ENCODE measurements around the gene LRRC66. TPM values are rescaled to one million over a fixed set of nuclear protein-coding genes. Genes with fewer than 3 reads are reported as not detected.
A peak's percentile ranks its signal among the peaks of the same experiment; 100 is the strongest.

Gene LRRC66
- total and polyA plus RNA-seq, 3 experiments from 2014 or later, result 0.07 to 0.09 TPM; not detected in 1

DNA sequence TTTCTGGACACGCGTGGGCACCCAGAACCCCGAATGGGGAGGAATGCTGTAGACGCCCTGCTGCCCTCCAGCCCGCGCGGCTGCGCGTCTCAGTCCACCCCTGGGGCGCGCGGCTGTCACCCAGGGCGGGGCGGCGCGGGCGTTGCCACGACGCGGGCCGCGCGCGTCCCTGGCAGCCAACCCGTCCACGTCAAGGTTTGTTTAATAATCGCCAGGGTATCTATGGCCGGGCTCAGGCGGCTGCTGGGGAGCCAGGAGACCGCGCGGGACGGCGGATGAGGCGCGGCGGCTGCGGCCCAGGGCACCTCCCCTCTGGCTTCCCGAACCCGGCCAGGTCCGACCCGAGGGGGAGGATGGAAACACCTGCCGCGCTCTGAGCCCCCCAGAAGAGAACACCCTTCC lies 31.1 kb upstream of the LRRC66 start, which contains the start of gene SPATA18:
Gene SPATA18, plus strand, starts transcription at position 92 of the 402 bp plus-strand sequence. CDS start 401 bp downstream, outside the sequence.
- H3K4me1 ChIP-seq (ENCODE audit: insufficient read depth, low read length), result no peaks in the 10 kb centered on the region
- Mint-ChIP-seq H3K27ac (no peak within 1 kb of the TSS), H3K9me3 (no peaks in the 10 kb centered on the region), H3K4me3 (peak within 1 kb of the TSS; percentile 54 to 87 (median 66)), H3K4me1 (peaks cover 17 to 19% (median 17%) of the 10 kb centered on the region in 3 donors), H3K27me3 (peaks cover 41 to 80% of the 10 kb centered on the region in 2 donors), H3K36me3 (peaks cover 0 to 2% (median 0%) of the 10 kb centered on the region in 3 donors)
- H3K9me3 ChIP-seq (ENCODE audit: low read length), result no peaks in the 10 kb centered on the region
- peaks cover 12% of the 10 kb centered on the region for H3K27me3 ChIP-seq (ENCODE audit: insufficient read depth, low read length, poor library complexity, severe bottlenecking)
- ChIA-PET POLR2A (no interaction called here), CTCF (interaction anchor here (1.3 kb wide), 1 partner anchor 10 kb away, joined by 3 read pairs; no protein-coding TSS in a partner anchor)
- H3K4me3 ChIP-seq (ENCODE audit: low read length), result no peak within 1 kb of the TSS
- H3K27ac ChIP-seq (ENCODE audit: low read depth, low read length), result no peak within 1 kb of the TSS
- DNase-seq, result no peak
- no peaks in the 10 kb centered on the region for H3K36me3 ChIP-seq (ENCODE audit: insufficient read depth, low read length)

DNA sequence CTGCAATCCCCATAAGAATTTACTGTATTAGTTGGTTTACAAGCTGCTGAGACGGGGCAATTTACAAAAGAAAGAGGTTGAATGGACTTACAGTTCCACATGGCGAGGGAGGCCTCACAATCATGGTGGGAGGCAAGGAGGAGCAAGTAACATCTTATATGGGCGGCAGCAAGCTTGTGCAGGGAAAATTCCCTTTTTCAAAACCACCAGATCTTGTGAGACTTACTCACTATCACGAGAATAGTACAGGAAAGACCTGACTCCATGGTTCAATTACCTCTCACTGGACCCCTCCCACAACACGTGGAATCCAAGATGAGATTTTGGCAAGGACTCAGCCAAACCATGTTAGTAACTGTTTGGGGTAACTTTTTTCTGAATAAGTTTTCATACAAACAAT lies 29.1 kb upstream of the LRRC66 start:
- Mint-ChIP-seq H3K27me3 (peaks cover 44 to 78% of the 10 kb centered on the region in 2 donors), H3K27ac (no peak overlapping the region), H3K9me3 (no peaks in the 10 kb centered on the region), H3K4me1 (peaks cover 17 to 19% (median 17%) of the 10 kb centered on the region in 3 donors), H3K4me3 (no peak overlapping the region), H3K36me3 (peaks cover 0 to 2% (median 0%) of the 10 kb centered on the region in 3 donors)
- Histone ChIP-seq H3K27me3 (ENCODE audit: insufficient read depth, low read length, poor library complexity, severe bottlenecking) (peaks cover 12% of the 10 kb centered on the region), H3K36me3 (ENCODE audit: insufficient read depth, low read length) (no peaks in the 10 kb centered on the region), H3K9me3 (ENCODE audit: low read length) (no peaks in the 10 kb centered on the region), H3K4me1 (ENCODE audit: insufficient read depth, low read length) (no peaks in the 10 kb centered on the region), H3K4me3 (ENCODE audit: low read length) (no peak overlapping the region), H3K27ac (ENCODE audit: low read depth, low read length) (no peak overlapping the region)
- POLR2A ChIA-PET, result no interaction called here
- DNase-seq, result no peak
- CTCF ChIA-PET, result no interaction called here

DNA sequence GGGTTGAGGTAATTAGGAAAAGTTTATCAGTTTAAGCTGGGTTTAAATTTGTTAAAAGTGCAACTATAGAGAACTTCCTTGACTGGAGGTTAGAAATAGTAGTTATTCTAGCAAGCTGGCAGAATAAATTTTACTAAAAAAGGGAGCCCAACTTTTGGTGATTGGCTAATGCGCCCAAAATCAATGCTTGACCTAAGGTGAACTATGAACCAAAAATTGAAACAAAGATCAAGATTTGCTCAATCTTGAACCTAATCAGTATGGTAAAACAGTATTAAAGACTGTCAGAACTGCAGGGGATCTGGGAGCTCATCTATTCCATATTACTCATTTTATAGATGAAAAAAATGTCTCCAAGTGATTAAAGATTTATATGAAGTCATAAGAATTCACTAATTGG lies 24.9 kb upstream of the LRRC66 start:
- Mint-ChIP-seq H3K27ac (no peak overlapping the region), H3K9me3 (no peaks in the 10 kb centered on the region), H3K27me3 (peaks cover 24 to 59% of the 10 kb centered on the region in 2 donors), H3K36me3 (peaks cover 0 to 2% (median 0%) of the 10 kb centered on the region in 3 donors), H3K4me1 (no peaks in the 10 kb centered on the region), H3K4me3 (no peak overlapping the region)
- Histone ChIP-seq H3K27ac (ENCODE audit: low read depth, low read length) (no peak overlapping the region), H3K4me3 (ENCODE audit: low read length) (no peak overlapping the region), H3K9me3 (ENCODE audit: low read length) (no peaks in the 10 kb centered on the region), H3K27me3 (ENCODE audit: insufficient read depth, low read length, poor library complexity, severe bottlenecking) (peaks cover 7% of the 10 kb centered on the region), H3K4me1 (ENCODE audit: insufficient read depth, low read length) (no peaks in the 10 kb centered on the region), H3K36me3 (ENCODE audit: insufficient read depth, low read length) (no peaks in the 10 kb centered on the region)
- no peak for DNase-seq
- ChIA-PET CTCF (no interaction called here), POLR2A (no interaction called here)

DNA sequence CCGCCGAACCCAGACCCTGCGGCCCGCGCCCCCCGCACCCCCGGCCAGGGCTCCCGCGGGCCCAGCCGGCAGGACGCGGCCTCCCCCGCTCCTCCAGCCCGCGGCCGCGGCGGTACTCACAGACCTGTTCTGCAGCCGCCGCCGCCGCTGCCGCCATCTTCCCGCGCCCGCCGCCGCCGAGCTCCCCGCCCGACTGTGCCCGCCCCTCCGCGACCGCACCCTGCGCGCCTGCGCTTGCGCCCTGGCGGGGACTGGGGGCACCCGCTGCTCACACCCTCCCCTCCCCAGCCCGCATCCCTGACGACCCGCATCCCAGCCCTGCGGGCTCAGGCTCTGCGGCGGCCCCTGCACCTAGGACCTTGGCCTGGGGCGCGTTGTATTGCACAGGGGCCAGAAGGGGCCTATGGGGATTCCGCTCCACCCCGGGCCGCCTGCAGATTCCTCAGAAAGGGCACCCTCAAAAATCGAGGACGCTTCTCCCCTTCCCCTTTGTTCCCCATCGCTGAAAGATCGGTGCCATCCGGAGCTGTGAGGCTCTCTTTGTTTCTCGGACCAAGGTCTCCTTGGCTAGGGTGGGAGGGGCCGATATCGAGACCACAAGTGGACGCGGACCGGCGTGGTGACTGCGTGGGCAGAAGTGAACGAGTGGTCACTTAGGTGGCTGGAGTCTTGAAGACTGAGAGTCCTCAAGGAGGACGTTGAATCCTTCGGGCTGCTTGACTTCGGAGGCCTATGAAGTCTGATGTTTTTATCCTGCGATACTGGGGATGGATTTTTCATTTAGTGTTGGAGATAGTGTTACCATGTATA lies 18.1 kb upstream of the LRRC66 start, which contains the start of gene SGCB:
Gene SGCB, minus strand, starts transcription at position 197 of the 810 bp plus-strand sequence. Its CDS starts 40 bp downstream, at position 157.
- H3K4me3 Mint-ChIP-seq, result peak within 1 kb of the TSS; percentile 80 to 98 (median 88)
- no peaks in the 10 kb centered on the region for H3K9me3 ChIP-seq (ENCODE audit: low read length)
- peaks cover 3 to 10% of the 10 kb centered on the region in 2 donors for H3K27me3 Mint-ChIP-seq
- H3K4me1 ChIP-seq (ENCODE audit: insufficient read depth, low read length), result peaks cover 9% of the 10 kb centered on the region
- ChIA-PET CTCF (interaction anchor here (1.9 to 2.1 kb wide), 2 partner anchors 12 to 207 kb away, joined by 7 to 8 read pairs; no protein-coding TSS in a partner anchor), POLR2A (interaction anchor here (0.7 to 1.5 kb wide), 2 partner anchors 194 to 195 kb away, joined by 3 to 5 read pairs; partner anchors contain the start of gene DCUN1D4)
- no peaks in the 10 kb centered on the region for H3K27me3 ChIP-seq (ENCODE audit: insufficient read depth, low read length, poor library complexity, severe bottlenecking)
- H3K9me3 Mint-ChIP-seq, result no peaks in the 10 kb centered on the region
- no peak within 1 kb of the TSS for H3K27ac ChIP-seq (ENCODE audit: low read depth, low read length)
- no peaks in the 10 kb centered on the region for H3K36me3 ChIP-seq (ENCODE audit: insufficient read depth, low read length)
- H3K4me1 Mint-ChIP-seq, result peaks cover 26 to 39% (median 31%) of the 10 kb centered on the region in 3 donors
- peaks cover 0 to 4% (median 0%) of the 10 kb centered on the region in 3 donors for H3K36me3 Mint-ChIP-seq
- H3K4me3 ChIP-seq (ENCODE audit: low read length), result peak within 1 kb of the TSS; percentile 62
- peak; percentile 55 to 80 (median 71) for DNase-seq
- peak within 1 kb of the TSS; percentile 4 to 96 (median 68) for H3K27ac Mint-ChIP-seq

DNA sequence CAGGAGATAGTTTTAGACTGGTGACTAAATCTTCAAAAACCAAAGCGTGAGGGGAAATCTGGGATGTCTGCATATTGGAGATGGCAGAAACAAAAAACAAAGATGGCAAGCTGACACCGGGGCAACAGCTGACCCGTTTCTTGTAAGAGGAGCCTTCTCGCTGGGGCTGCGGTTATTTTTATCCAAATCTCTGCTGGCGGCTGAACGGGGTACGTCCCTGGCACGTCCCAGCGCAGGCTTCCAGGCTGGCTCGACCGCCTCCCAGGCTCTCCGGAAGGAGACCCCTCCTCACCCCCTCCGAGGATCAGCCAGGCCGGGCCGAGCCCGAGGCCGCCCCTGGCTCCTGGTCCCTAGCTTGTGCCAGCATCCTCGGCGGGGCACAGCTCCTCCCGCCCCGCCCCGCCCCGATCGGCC lies 17.5 kb upstream of the LRRC66 start:
- H3K9me3 ChIP-seq (ENCODE audit: low read length), result no peaks in the 10 kb centered on the region
- peaks cover 26 to 39% (median 31%) of the 10 kb centered on the region in 3 donors for H3K4me1 Mint-ChIP-seq
- no peaks in the 10 kb centered on the region for H3K36me3 ChIP-seq (ENCODE audit: insufficient read depth, low read length)
- H3K27ac ChIP-seq (ENCODE audit: low read depth, low read length), result no peak overlapping the region
- H3K4me3 Mint-ChIP-seq, result peak overlapping the region; percentile 80 to 98 (median 87)
- H3K27me3 ChIP-seq (ENCODE audit: insufficient read depth, low read length, poor library complexity, severe bottlenecking), result no peaks in the 10 kb centered on the region
- H3K4me1 ChIP-seq (ENCODE audit: insufficient read depth, low read length), result peaks cover 9% of the 10 kb centered on the region
- DNase-seq, result peak in 2 of 5 donors; percentile 3 to 45
- peak overlapping the region; percentile 62 for H3K4me3 ChIP-seq (ENCODE audit: low read length)
- CTCF ChIA-PET, result interaction anchor here (1.9 to 2.1 kb wide), 2 partner anchors 12 to 206 kb away, joined by 7 to 8 read pairs; no protein-coding TSS in a partner anchor
- H3K36me3 Mint-ChIP-seq, result peaks cover 0 to 4% (median 0%) of the 10 kb centered on the region in 3 donors
- peak overlapping the region in 6 of 8 donors; percentile 41 to 82 (median 65) for H3K27ac Mint-ChIP-seq
- H3K9me3 Mint-ChIP-seq, result no peaks in the 10 kb centered on the region
- peaks cover 3 to 4% of the 10 kb centered on the region in 2 donors for H3K27me3 Mint-ChIP-seq
- POLR2A ChIA-PET, result interaction anchor here (0.7 to 1.5 kb wide), 2 partner anchors 194 to 195 kb away, joined by 3 to 5 read pairs; partner anchors contain the start of gene DCUN1D4

DNA sequence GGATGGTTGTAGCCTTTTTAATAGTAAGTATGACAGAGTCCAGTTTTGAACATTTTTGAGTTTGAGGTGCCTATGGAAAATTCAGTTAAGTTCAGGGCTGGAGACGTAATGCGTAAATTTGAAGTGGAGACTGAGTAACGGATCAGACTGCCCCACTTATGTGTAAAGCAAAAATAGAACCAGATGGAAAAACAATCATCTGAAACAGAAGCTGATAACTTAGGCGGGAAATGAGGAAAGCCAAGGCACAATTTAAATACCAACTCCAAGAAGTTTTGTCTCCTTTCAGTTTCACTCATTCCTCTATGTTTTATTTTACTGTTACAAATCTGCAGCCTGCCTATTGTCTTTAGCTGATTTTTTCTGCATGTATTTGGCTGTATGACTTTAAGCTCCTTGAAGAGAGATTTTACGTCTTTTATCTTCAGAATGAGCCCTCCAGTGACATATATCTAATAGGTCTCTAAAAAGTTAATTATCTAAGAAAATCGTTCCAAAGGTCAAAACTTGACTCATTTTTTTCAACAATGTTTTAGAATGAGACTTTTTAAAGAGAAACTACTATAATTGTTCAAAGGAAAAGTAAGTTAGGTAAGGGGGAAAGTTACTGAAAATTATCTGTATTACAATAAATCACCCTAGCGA lies 16.8 kb upstream of the LRRC66 start:
- Histone ChIP-seq H3K4me1 (ENCODE audit: insufficient read depth, low read length) (peaks cover 9% of the 10 kb centered on the region), H3K4me3 (ENCODE audit: low read length) (peak overlapping the region; percentile 62), H3K36me3 (ENCODE audit: insufficient read depth, low read length) (no peaks in the 10 kb centered on the region), H3K27me3 (ENCODE audit: insufficient read depth, low read length, poor library complexity, severe bottlenecking) (no peaks in the 10 kb centered on the region), H3K9me3 (ENCODE audit: low read length) (no peaks in the 10 kb centered on the region), H3K27ac (ENCODE audit: low read depth, low read length) (no peak overlapping the region)
- peaks cover 0 to 9% (median 0%) of the 10 kb centered on the region in 3 donors for H3K36me3 Mint-ChIP-seq
- peak overlapping the region; percentile 80 to 98 (median 87) for H3K4me3 Mint-ChIP-seq
- ChIA-PET POLR2A (interaction anchor here (0.7 kb wide), 1 partner anchor 1328 kb away, joined by 3 read pairs; no protein-coding TSS in a partner anchor), CTCF (interaction anchor here (1.9 kb wide), 1 partner anchor 205 kb away, joined by 7 read pairs; no protein-coding TSS in a partner anchor)
- H3K27ac Mint-ChIP-seq, result peak overlapping the region in 6 of 8 donors; percentile 39 to 82 (median 65)
- peaks cover 0 to 3% of the 10 kb centered on the region in 2 donors for H3K27me3 Mint-ChIP-seq
- H3K4me1 Mint-ChIP-seq, result peaks cover 26 to 39% (median 31%) of the 10 kb centered on the region in 3 donors
- DNase-seq, result no peak
- no peaks in the 10 kb centered on the region for H3K9me3 Mint-ChIP-seq

DNA sequence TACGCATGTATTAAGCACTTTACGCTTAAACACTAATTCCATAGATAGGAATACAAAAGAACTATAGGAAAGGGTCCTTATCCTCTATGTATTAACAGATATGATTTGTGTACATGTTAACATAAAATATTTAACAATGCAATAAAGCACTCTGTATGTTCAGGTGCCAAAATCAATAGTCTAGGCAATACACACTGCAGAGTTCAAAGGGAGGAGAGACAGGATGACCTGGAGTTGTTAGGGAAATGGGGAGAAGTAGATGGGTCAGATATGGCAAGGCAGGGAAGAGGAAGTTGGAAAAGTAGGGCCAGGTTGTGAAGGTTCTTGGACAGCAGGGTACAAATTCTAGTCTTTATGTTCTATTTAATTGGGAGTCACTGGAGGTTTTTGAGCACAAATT lies 15.0 kb upstream of the LRRC66 start:
- no peaks in the 10 kb centered on the region for H3K9me3 ChIP-seq (ENCODE audit: low read length)
- no peak overlapping the region for H3K27ac Mint-ChIP-seq
- peaks cover 9% of the 10 kb centered on the region for H3K4me1 ChIP-seq (ENCODE audit: insufficient read depth, low read length)
- no peaks in the 10 kb centered on the region for H3K36me3 ChIP-seq (ENCODE audit: insufficient read depth, low read length)
- H3K36me3 Mint-ChIP-seq, result peaks cover 0 to 16% (median 2%) of the 10 kb centered on the region in 3 donors
- peak overlapping the region in 1 of 7 donors; percentile 98 for H3K4me3 Mint-ChIP-seq
- CTCF ChIA-PET, result interaction anchor here (1.4 kb wide), 1 partner anchor 9 kb away, joined by 3 read pairs; no protein-coding TSS in a partner anchor
- no peak overlapping the region for H3K4me3 ChIP-seq (ENCODE audit: low read length)
- DNase-seq, result no peak
- H3K27me3 ChIP-seq (ENCODE audit: insufficient read depth, low read length, poor library complexity, severe bottlenecking), result no peaks in the 10 kb centered on the region
- POLR2A ChIA-PET, result no interaction called here
- no peak overlapping the region for H3K27ac ChIP-seq (ENCODE audit: low read depth, low read length)
- peaks cover 26 to 39% (median 31%) of the 10 kb centered on the region in 3 donors for H3K4me1 Mint-ChIP-seq
- H3K27me3 Mint-ChIP-seq, result peaks cover 0 to 2% of the 10 kb centered on the region in 2 donors
- H3K9me3 Mint-ChIP-seq, result no peaks in the 10 kb centered on the region

All from CD8-positive, alpha-beta memory T cell (primary cell).